WTC11 (cell line): ENCODE results near the gene DPP10. TPM values are rescaled to one million over a fixed set of nuclear protein-coding genes. Genes with fewer than 3 reads are reported as not detected.

Experiments
- ATAC-seq: fragments of 200-7000 bp; cut with Tn5 transposase; 2 replicates; pipeline ENCODE4 v1.10.0; 2021; ENCODE audit warnings: mild to moderate bottlenecking, moderate library complexity
- CTCF ChIA-PET: fragments of 300-600 bp; sonication (Branson Sonifier 250); formaldehyde crosslinking; loops from one replicate; lab custom pipeline; 2021; ENCODE audit warnings: antibody characterized with exemption; lab: Charles Lee
- POLR2A ChIA-PET: fragments of 350-600 bp; sonication (Branson Sonifier 250); formaldehyde crosslinking; loops from one replicate; lab custom pipeline; 2021; ENCODE audit warnings: antibody characterized with exemption; lab: Charles Lee
- DNase-seq: peaks from one replicate; pipeline ENCODE4 v3.0.0; 2021; ENCODE audit warnings: low spot score
- H3K27ac Mint-ChIP-seq: 2 replicates; pipeline ENCODE4 v1.8.0; 2021; ENCODE audit warnings: mixed read lengths
- H3K27me3 Mint-ChIP-seq: 2 replicates; pipeline ENCODE4 v1.8.0; 2021; ENCODE audit warnings: low read depth, mild to moderate bottlenecking, moderate library complexity, mixed read lengths
- H3K36me3 Mint-ChIP-seq: 2 replicates; pipeline ENCODE4 v1.8.0; 2021; ENCODE audit warnings: mixed read lengths
- H3K4me1 Mint-ChIP-seq: 2 replicates; pipeline ENCODE4 v1.8.0; 2022; ENCODE audit warnings: mixed read lengths
- H3K4me3 Mint-ChIP-seq: 2 replicates; pipeline ENCODE4 v1.8.0; 2021; ENCODE audit warnings: mild to moderate bottlenecking, moderate library complexity, mixed read lengths
- H3K9me3 Mint-ChIP-seq: 2 replicates; pipeline ENCODE4 v1.8.0; 2021; ENCODE audit warnings: mixed read lengths
- ATF1 ChIP-seq: sonication (generic); formaldehyde crosslinking; IDR thresholded peaks from 2 replicates; pipeline ENCODE4 v1.8.1; 2023; ENCODE audit warnings: mild to moderate bottlenecking, moderate library complexity, missing genetic modification reagents
- E2F1 ChIP-seq: sonication (generic); formaldehyde crosslinking; IDR thresholded peaks from 2 replicates; pipeline ENCODE4 v1.8.0; 2022; ENCODE audit warnings: mild to moderate bottlenecking, missing genetic modification reagents
- EMX1 ChIP-seq: fragments of 250-450 bp; sonication (Bioruptor Pico); IDR thresholded peaks from 2 replicates; pipeline ENCODE4 v1.8.0; 2021; ENCODE audit warnings: mild to moderate bottlenecking
- ETV6 ChIP-seq: sonication (generic); formaldehyde crosslinking; IDR thresholded peaks from 2 replicates; pipeline ENCODE4 v1.8.1; 2022; ENCODE audit warnings: mild to moderate bottlenecking, missing genetic modification reagents
- GTF2I ChIP-seq: fragments of 250-450 bp; sonication (Bioruptor Pico); conservative IDR thresholded peaks from 2 replicates; pipeline ENCODE4 v1.4.0; 2021; ENCODE audit warnings: mild to moderate bottlenecking
- HMGXB4 ChIP-seq: sonication (generic); formaldehyde crosslinking; IDR thresholded peaks from 2 replicates; pipeline ENCODE4 v1.8.1; 2023; ENCODE audit warnings: mild to moderate bottlenecking, moderate library complexity, missing genetic modification reagents
- IRF1 ChIP-seq: sonication (generic); formaldehyde crosslinking; IDR thresholded peaks from 2 replicates; pipeline ENCODE4 v1.8.0; 2023; ENCODE audit warnings: missing genetic modification reagents
- NFATC4 ChIP-seq: fragments of 250-450 bp; sonication (Bioruptor Pico); IDR thresholded peaks from 2 replicates; pipeline ENCODE4 v1.9.0; 2021; ENCODE audit warnings: mild to moderate bottlenecking
- NFYB ChIP-seq: sonication (generic); formaldehyde crosslinking; conservative IDR thresholded peaks from 2 replicates; pipeline ENCODE4 v1.8.0; 2022; ENCODE audit warnings: low read depth, missing genetic modification reagents
- NR2C2 ChIP-seq: sonication (generic); formaldehyde crosslinking; IDR thresholded peaks from 2 replicates; pipeline ENCODE4 v1.8.0; 2022; ENCODE audit warnings: mild to moderate bottlenecking, missing genetic modification reagents
- STAT6 ChIP-seq: sonication (generic); formaldehyde crosslinking; conservative IDR thresholded peaks from 2 replicates; pipeline ENCODE4 v1.8.1; 2023; ENCODE audit warnings: mild to moderate bottlenecking, low read depth, missing genetic modification reagents, moderate library complexity
- TCF7 ChIP-seq: sonication (generic); formaldehyde crosslinking; IDR thresholded peaks from 2 replicates; pipeline ENCODE4 v1.8.0; 2022; ENCODE audit warnings: mild to moderate bottlenecking, low read depth, missing genetic modification reagents, moderate library complexity
- USF2 ChIP-seq: sonication (generic); formaldehyde crosslinking; IDR thresholded peaks from 2 replicates; pipeline ENCODE4 v1.8.1; 2023; ENCODE audit warnings: mild to moderate bottlenecking, missing genetic modification reagents, moderate library complexity
- ZNF232 ChIP-seq: sonication (generic); formaldehyde crosslinking; IDR thresholded peaks from 2 replicates; pipeline ENCODE4 v1.8.0; 2022; ENCODE audit warnings: mild to moderate bottlenecking, missing genetic modification reagents
- ZNF281 ChIP-seq: sonication (generic); formaldehyde crosslinking; IDR thresholded peaks from 2 replicates; pipeline ENCODE4 v1.8.0; 2023; ENCODE audit warnings: mild to moderate bottlenecking, missing genetic modification reagents
- ZNF396 ChIP-seq: fragments of 250-450 bp; sonication (Bioruptor Pico); IDR thresholded peaks from 2 replicates; pipeline ENCODE4 v1.8.0; 2021; ENCODE audit warnings: mild to moderate bottlenecking, moderate library complexity, borderline replicate concordance
- ZNF425 ChIP-seq: fragments of 250-450 bp; sonication (Bioruptor Pico); conservative IDR thresholded peaks from 2 replicates; pipeline ENCODE4 v1.9.0; 2021; ENCODE audit warnings: mild to moderate bottlenecking
- ZNF512 ChIP-seq: sonication (generic); formaldehyde crosslinking; IDR thresholded peaks from 2 replicates; pipeline ENCODE4 v1.8.1; 2022; ENCODE audit warnings: missing genetic modification reagents, borderline replicate concordance
- ZSCAN18 ChIP-seq: fragments of 250-450 bp; sonication (Bioruptor Pico); IDR thresholded peaks from 2 replicates; pipeline ENCODE4 v2.1.2; 2022; ENCODE audit warnings: mild to moderate bottlenecking, moderate library complexity
- total RNA-seq: library from RNA; stranded (reverse); gene quantifications from 3 replicates; pipeline ENCODE4 v1.2.3, GENCODE V29; 2021

DPP10 gene
- total RNA-seq, 1 experiment from 2014 or later, result 4.0 TPM

- TF ChIP-seq ZNF512 (CRISPR knock-in tag) (no peak), NR2C2 (CRISPR knock-in tag) (no peak), IRF1 (CRISPR knock-in tag) (no peak), TCF7 (no peak), ETV6 (CRISPR knock-in tag) (no peak), STAT6 (no peak), HMGXB4 (no peak), ZNF232 (CRISPR knock-in tag) (no peak), NFATC4 (CRISPR knock-in tag) (no peak)
These were observed 477.5 kb downstream of the DPP10 start (continued) for GRCh38 chr2:114919985-114920384.

- peaks cover 9% of the 10 kb centered on the region for H3K36me3 Mint-ChIP-seq
- DNase-seq, result no peak
- POLR2A ChIA-PET, result no interaction called here
- no peak overlapping the region for H3K4me3 Mint-ChIP-seq
- H3K9me3 Mint-ChIP-seq, result peaks cover 20% of the 10 kb centered on the region
- H3K4me1 Mint-ChIP-seq, result no peaks in the 10 kb centered on the region
- CTCF ChIA-PET, result no interaction called here
- no peak for ATAC-seq
- H3K27me3 Mint-ChIP-seq, result no peaks in the 10 kb centered on the region
- H3K27ac Mint-ChIP-seq, result no peak overlapping the region
- TF ChIP-seq USF2 (no peak), ZSCAN18 (CRISPR knock-in tag) (no peak), E2F1 (CRISPR knock-in tag) (no peak), NFYB (no peak), GTF2I (CRISPR knock-in tag) (no peak), ATF1 (CRISPR knock-in tag) (no peak), ZNF425 (CRISPR knock-in tag) (no peak), ZNF281 (CRISPR knock-in tag) (no peak), EMX1 (CRISPR knock-in tag) (no peak), ZNF396 (CRISPR knock-in tag) (no peak), HMGXB4 (no peak)
These were observed 479.6 kb downstream of the DPP10 start for GRCh38 chr2:114922076-114922475.
